NT2/D1 (cell line): Measurements from ENCODE around the gene TENM4.

ENCODE experiments used
- DNase-seq: peaks from one replicate; pipeline ENCODE4 v3.0.0-alpha.2; 2011; ENCODE audit warnings: low read depth, low spot score
- H3K27me3 ChIP-seq: 2 replicates; pipeline ENCODE4 v1.6.0; 2011; ENCODE audit warnings: mild to moderate bottlenecking; ENCODE audit not compliant: insufficient read length, insufficient read depth
- H3K36me3 ChIP-seq: 2 replicates; pipeline ENCODE4 v1.6.1; 2011; ENCODE audit warnings: mild to moderate bottlenecking, low read length, mixed read lengths; ENCODE audit not compliant: insufficient read depth, insufficient read length
- H3K4me1 ChIP-seq: 2 replicates; pipeline ENCODE4 v1.5.1; 2011; ENCODE audit not compliant: insufficient read depth, insufficient read length
- H3K4me3 ChIP-seq: 2 replicates; pipeline ENCODE4 v1.5.1; 2011; ENCODE audit warnings: low read depth; ENCODE audit not compliant: insufficient read length
- H3K9ac ChIP-seq: 2 replicates; pipeline ENCODE4 v1.6.0; 2011; ENCODE audit warnings: low read depth; ENCODE audit not compliant: insufficient read length
- H3K9me3 ChIP-seq: 2 replicates; pipeline ENCODE4 v1.5.1; 2011; ENCODE audit warnings: mild to moderate bottlenecking, low read length; ENCODE audit not compliant: insufficient read depth
- SUZ12 ChIP-seq: IDR thresholded peaks from 2 replicates; pipeline ENCODE4 v1.6.1; 2011; ENCODE audit not compliant: insufficient read length, insufficient read depth; ENCODE audit errors: extremely low read depth
- YY1 ChIP-seq: IDR thresholded peaks from 2 replicates; pipeline ENCODE4 v1.6.1; 2011; ENCODE audit not compliant: insufficient read length, insufficient read depth
- ZNF274 ChIP-seq: IDR thresholded peaks from 2 replicates; pipeline ENCODE4 v1.6.1; 2011; ENCODE audit warnings: mild to moderate bottlenecking, low read depth, low read length

TENM4 gene

DNA sequence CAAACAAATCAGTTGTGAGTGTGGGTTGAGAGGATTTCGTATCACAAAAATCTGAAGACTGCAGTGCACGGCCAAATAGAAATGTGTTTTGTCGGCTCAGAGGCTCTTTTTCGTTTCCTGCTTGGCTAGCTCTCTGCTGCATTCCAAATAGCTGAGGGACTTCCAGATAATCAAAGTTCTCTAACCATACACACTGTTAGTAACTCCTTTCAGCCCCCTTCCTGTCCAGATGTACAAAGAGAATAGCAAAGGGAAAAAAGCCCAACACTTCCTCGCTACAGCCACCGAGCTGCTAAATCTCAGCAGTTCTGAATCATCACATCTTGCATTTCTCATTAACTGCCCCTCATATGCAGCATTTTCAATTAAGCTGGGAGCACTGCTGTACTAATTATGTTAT, 203.1 kb downstream of the TENM4 start:
- H3K4me1 ChIP-seq, result peaks cover 6% of the 10 kb centered on the region
- DNase-seq, result no peak
- H3K9me3 ChIP-seq, result no peaks in the 10 kb centered on the region
- H3K27me3 ChIP-seq, result no peaks in the 10 kb centered on the region
- no peaks in the 10 kb centered on the region for H3K36me3 ChIP-seq
- no peak overlapping the region for H3K4me3 ChIP-seq
- no peak overlapping the region for H3K9ac ChIP-seq
- TF ChIP-seq SUZ12 (no peak), YY1 (no peak), ZNF274 (no peak)

DNA sequence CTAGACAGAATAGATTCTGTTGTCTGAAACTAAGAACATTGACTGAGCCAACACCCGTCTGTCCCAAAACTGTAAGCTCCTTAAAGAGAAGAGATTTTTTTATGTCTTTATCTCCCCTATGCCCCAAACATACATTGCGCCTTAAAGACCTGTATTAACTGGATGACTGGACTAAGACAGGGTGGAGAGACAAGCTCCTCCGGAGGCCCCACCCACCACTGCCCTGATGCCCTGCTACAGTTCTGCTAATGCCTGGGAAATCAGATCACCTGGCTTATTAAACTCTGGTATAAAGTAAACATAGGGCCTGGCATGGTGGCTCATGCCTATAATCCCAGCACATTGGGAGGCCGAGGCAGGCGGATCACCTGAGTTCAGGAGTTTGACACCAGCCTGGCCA, 203.7 kb downstream of the TENM4 start:
- Histone ChIP-seq H3K4me1 (peaks cover 6% of the 10 kb centered on the region), H3K9ac (no peak overlapping the region), H3K27me3 (no peaks in the 10 kb centered on the region), H3K36me3 (no peaks in the 10 kb centered on the region), H3K9me3 (no peaks in the 10 kb centered on the region), H3K4me3 (no peak overlapping the region)
- TF ChIP-seq ZNF274, result no peak
- TF ChIP-seq SUZ12, result no peak
- TF ChIP-seq YY1, result no peak
- DNase-seq, result no peak

DNA sequence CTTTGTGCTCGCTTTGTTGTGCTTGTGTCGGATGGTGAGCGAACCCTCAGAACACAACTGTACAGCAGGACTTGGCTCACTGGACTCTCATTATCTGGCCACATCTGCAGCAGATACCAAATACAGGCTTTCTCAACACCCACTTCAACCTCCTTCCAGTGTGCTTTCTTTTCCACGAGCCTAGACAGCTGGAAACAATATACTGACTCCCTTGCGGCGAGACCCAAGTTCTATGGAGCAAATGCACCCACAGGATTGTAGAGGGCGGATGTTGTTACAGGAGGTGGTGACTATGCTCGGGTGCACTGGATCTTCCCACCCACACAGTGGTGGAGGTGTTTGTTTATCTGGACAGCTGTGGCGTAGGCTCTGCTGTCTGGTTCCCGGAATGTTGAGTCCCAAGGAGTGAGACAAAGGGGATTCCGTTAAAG, 204.3 kb downstream of the TENM4 start:
- Histone ChIP-seq H3K4me1 (peaks cover 6% of the 10 kb centered on the region), H3K36me3 (no peaks in the 10 kb centered on the region), H3K9ac (no peak overlapping the region), H3K9me3 (no peaks in the 10 kb centered on the region), H3K4me3 (no peak overlapping the region), H3K27me3 (no peaks in the 10 kb centered on the region)
- no peak for DNase-seq
- TF ChIP-seq YY1, result no peak
- no peak for TF ChIP-seq ZNF274
- no peak for TF ChIP-seq SUZ12

DNA sequence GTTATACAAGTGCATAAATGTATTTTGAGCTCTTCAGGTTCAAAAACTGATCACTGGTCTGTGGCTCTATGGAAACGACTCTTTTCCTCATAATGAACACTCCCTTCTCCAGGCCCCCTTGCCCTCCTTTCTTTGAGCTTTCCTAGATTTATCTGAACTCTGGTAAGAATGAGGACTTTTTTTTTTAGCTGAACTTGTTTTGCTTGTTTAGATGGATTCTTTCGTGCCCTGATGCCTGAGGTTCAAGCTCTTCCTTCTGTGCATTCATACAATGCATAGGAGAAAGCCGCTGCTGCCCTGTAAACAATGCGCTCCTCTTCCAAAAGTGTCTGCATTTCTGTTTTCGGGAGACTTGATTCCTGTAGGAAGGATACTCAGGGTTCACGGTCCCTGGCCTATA, 205.1 kb downstream of the TENM4 start:
- peaks cover 6% of the 10 kb centered on the region for H3K4me1 ChIP-seq
- H3K9me3 ChIP-seq, result no peaks in the 10 kb centered on the region
- no peak overlapping the region for H3K4me3 ChIP-seq
- no peak overlapping the region for H3K9ac ChIP-seq
- TF ChIP-seq YY1 (no peak), SUZ12 (no peak), ZNF274 (no peak)
- H3K36me3 ChIP-seq, result no peaks in the 10 kb centered on the region
- no peak for DNase-seq
- H3K27me3 ChIP-seq, result no peaks in the 10 kb centered on the region

DNA sequence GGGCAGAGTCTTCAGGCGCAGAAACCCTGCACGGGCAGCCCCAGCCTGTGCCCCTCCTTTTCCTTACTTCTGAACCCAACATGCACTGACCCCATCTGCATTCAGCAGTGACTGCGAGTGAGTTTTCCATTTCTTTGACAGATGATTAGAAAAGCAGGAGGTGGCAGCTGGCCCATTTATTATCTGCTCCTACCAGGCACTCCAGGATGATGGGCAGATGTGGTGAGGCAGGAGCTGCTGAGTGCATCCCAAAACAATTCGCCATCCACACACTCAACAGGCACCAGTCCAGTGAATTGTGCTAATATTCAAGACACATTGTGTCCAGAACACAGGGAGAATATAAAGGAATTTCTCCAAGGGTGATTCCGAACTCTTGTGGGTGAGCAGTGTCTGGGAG, 208.5 kb downstream of the TENM4 start:
- Histone ChIP-seq H3K27me3 (no peaks in the 10 kb centered on the region), H3K9me3 (no peaks in the 10 kb centered on the region), H3K36me3 (no peaks in the 10 kb centered on the region), H3K9ac (no peak overlapping the region), H3K4me3 (no peak overlapping the region), H3K4me1 (peaks cover 6% of the 10 kb centered on the region)
- no peak for DNase-seq
- no peak for TF ChIP-seq ZNF274
- no peak for TF ChIP-seq SUZ12
- no peak for TF ChIP-seq YY1

DNA sequence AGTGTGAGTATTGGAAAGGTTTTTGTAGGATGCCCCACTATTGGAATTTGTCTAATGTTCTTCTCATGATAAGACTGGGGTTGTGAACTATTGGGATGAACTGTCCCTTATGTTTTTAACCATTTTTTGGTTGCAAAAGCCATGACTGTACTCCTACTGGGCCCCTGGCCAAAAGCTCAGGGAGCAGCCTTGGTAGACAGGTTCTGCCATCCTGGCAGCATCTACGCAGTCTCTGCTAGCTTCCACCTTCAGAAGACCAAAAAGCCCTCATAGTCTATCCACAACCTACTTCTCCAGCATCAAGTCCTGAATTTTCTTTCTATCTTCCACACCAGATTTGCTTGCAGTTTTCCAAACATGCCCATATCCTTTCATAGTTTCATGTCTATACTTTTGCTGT, 211.8 kb downstream of the TENM4 start:
- no peak for DNase-seq
- H3K9me3 ChIP-seq, result no peaks in the 10 kb centered on the region
- TF ChIP-seq ZNF274, result no peak
- TF ChIP-seq SUZ12, result no peak
- TF ChIP-seq YY1, result no peak
- H3K27me3 ChIP-seq, result no peaks in the 10 kb centered on the region
- H3K4me3 ChIP-seq, result no peak overlapping the region
- H3K4me1 ChIP-seq, result peaks cover 9% of the 10 kb centered on the region
- H3K9ac ChIP-seq, result no peak overlapping the region
- no peaks in the 10 kb centered on the region for H3K36me3 ChIP-seq

DNA sequence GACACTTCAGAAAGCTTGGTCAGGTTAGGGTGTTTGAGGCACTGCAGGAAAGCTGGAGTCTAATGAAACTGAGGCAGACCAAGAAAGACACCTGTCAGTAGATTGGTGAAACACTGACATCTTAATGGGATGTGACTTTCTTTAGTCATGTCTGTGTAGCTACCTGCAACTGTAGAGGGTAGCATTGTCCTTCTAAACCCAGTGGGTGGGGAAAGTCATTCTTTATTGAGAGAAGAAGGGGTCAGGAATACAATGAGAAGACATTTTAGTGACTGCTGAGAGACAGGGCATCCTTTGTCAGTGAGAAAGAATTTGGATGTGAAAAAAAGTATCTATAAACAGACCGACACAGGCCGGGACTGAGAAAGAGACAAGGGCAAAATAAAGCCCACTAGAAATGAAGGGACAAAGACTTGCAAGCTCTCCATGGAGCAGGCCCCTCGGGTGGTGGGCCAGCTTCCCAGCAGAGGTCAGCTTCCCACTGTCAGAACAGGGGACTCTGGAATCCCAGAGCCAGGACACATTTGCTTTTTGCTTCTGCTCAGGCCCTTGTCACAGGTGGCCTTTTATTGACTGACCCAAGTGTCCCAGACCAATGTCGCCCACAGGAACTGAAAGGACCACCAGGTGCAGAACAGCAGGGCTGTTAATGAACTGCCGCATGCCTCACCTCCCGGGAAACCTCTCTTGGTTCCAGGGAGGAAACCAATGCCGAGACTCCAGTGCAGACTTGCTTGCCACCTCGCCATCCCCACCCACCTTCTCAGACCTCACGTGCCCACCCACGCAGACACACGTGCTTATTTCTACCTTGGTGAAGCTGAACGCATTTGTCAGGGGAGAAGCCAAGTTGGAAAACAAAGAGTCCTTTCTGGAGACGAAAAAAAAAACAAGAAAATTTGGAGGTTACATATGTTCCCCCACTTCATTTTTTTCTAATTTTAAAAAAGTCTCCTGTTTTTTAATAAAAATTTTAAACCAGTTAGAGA, 212.8 kb downstream of the TENM4 start:
- H3K4me1 ChIP-seq, result peaks cover 3% of the 10 kb centered on the region
- no peak for DNase-seq
- no peaks in the 10 kb centered on the region for H3K36me3 ChIP-seq
- no peak overlapping the region for H3K9ac ChIP-seq
- no peaks in the 10 kb centered on the region for H3K9me3 ChIP-seq
- TF ChIP-seq YY1 (no peak), SUZ12 (no peak), ZNF274 (no peak)
- H3K27me3 ChIP-seq, result no peaks in the 10 kb centered on the region
- no peak overlapping the region for H3K4me3 ChIP-seq
